ENCODE measurements around the gene GNG10.
"Not testable (repeated sequence)": the region's sequence is repeated elsewhere in the genome, so short reads cannot be mapped to it uniquely, and the experiment has no call there.

Gene GNG10

GRCh38 chr9:111661150-111661801 is at the start of gene GNG10:
GNG10 (plus strand) TSS chr9:111661605; CDS start chr9:111661635, 30 bp downstream.
- no peak for DNase-seq (ENCODE audit: low read depth, low spot score)

- no peak for DNase-seq (ENCODE audit: low read depth, low spot score)
Measured at GRCh38 chr9:111613436-111614040, 47.9 kb upstream of the GNG10 start.

GRCh38 chr9:111615928-111616327 is 45.5 kb upstream of the GNG10 start:
- DNase-seq (ENCODE audit: low read depth, low spot score): no peak

GRCh38 chr9:111617349-111617748 is 44.1 kb upstream of the GNG10 start:
- DNase-seq (ENCODE audit: low read depth, low spot score): not testable (repeated sequence)

- DNase-seq (ENCODE audit: low read depth, low spot score): no peak
Measured at GRCh38 chr9:111621895-111622480, 39.4 kb upstream of the GNG10 start.

- no peak for DNase-seq (ENCODE audit: low read depth, low spot score)
Measured at GRCh38 chr9:111622626-111623025, 38.8 kb upstream of the GNG10 start.

- DNase-seq (ENCODE audit: low read depth, low spot score): no peak
Measured at GRCh38 chr9:111627260-111627963, 34.0 kb upstream of the GNG10 start.

- DNase-seq (ENCODE audit: low read depth, low spot score): no peak
Measured at GRCh38 chr9:111628411-111628810, 33.0 kb upstream of the GNG10 start.

GRCh38 chr9:111630182-111630963 is 31.0 kb upstream of the GNG10 start:
- no peak for DNase-seq (ENCODE audit: low read depth, low spot score)

GRCh38 chr9:111630964-111631213 is 30.5 kb upstream of the GNG10 start:
- DNase-seq (ENCODE audit: low read depth, low spot score): peak; percentile 99

GRCh38 chr9:111631214-111631971 is 30.0 kb upstream of the GNG10 start, which contains the start of gene DNAJC25:
DNAJC25 (plus strand) TSS chr9:111631334; CDS start chr9:111631408, 74 bp downstream.
- DNase-seq (ENCODE audit: low read depth, low spot score): no peak

GRCh38 chr9:111632060-111632459 is 29.3 kb upstream of the GNG10 start:
- DNase-seq (ENCODE audit: low read depth, low spot score): no peak

- DNase-seq (ENCODE audit: low read depth, low spot score): no peak
Measured at GRCh38 chr9:111632695-111633388, 28.6 kb upstream of the GNG10 start.

- DNase-seq (ENCODE audit: low read depth, low spot score): no peak
Measured at GRCh38 chr9:111633389-111633736, 28.0 kb upstream of the GNG10 start.

GRCh38 chr9:111634860-111635259 is 26.5 kb upstream of the GNG10 start:
- no peak for DNase-seq (ENCODE audit: low read depth, low spot score)

GRCh38 chr9:111637421-111637950 is 23.9 kb upstream of the GNG10 start:
- no peak for DNase-seq (ENCODE audit: low read depth, low spot score)

GRCh38 chr9:111644195-111644772 is 17.1 kb upstream of the GNG10 start:
- DNase-seq (ENCODE audit: low read depth, low spot score): no peak

- DNase-seq (ENCODE audit: low read depth, low spot score): no peak
Measured at GRCh38 chr9:111645806-111646205, 15.6 kb upstream of the GNG10 start.

- DNase-seq (ENCODE audit: low read depth, low spot score): no peak
Measured at GRCh38 chr9:111646417-111646816, 15.0 kb upstream of the GNG10 start.

GRCh38 chr9:111648066-111648465 is 13.3 kb upstream of the GNG10 start:
- DNase-seq (ENCODE audit: low read depth, low spot score): no peak
